GM23338 (cell line): ENCODE measurements around the gene OSGIN1. TPM values are rescaled to one million over a fixed set of nuclear protein-coding genes. Genes with fewer than 3 reads are reported as not detected.

ENCODE experiments used
- ATAC-seq: fragments of 200-7000 bp; cut with Tn5 transposase; 3 replicates; pipeline ENCODE4 v1.9.1; 2020
- DNase-seq: peaks from one replicate; pipeline ENCODE4 v3.0.0-alpha.2; 2015; ENCODE audit warnings: low spot score
- H2AFZ ChIP-seq: fragments of 200-600 bp; sonication (generic); 2 replicates; pipeline ENCODE4 v1.8.0; 2016; ENCODE audit warnings: antibody characterized with exemption, mild to moderate bottlenecking, moderate library complexity
- H3F3A ChIP-seq: fragments of 200-600 bp; sonication (generic); replicated peaks from 2 replicates; pipeline ENCODE4 v1.8.0; 2017; ENCODE audit warnings: antibody characterized with exemption, mixed run types, low read depth
- H3K27ac ChIP-seq: fragments of 200-600 bp; sonication (generic); 2 replicates; pipeline ENCODE4 v1.6.1; 2016; ENCODE audit warnings: low read depth
- H3K27me3 ChIP-seq: fragments of 200-600 bp; sonication (generic); 2 replicates; pipeline ENCODE4 v1.8.0; 2016; ENCODE audit warnings: mild to moderate bottlenecking, mixed run types, moderate library complexity; ENCODE audit not compliant: insufficient read depth
- H3K36me3 ChIP-seq: fragments of 200-600 bp; sonication (generic); 2 replicates; pipeline ENCODE4 v1.8.0; 2016; ENCODE audit warnings: mild to moderate bottlenecking; ENCODE audit not compliant: insufficient read depth
- H3K4me1 ChIP-seq: fragments of 200-600 bp; sonication (generic); 2 replicates; pipeline ENCODE4 v1.8.0; 2016; ENCODE audit warnings: mild to moderate bottlenecking, moderate library complexity; ENCODE audit not compliant: insufficient read depth
- H3K4me2 ChIP-seq: fragments of 200-600 bp; sonication (generic); 2 replicates; pipeline ENCODE4 v1.7.1; 2017; ENCODE audit warnings: mixed run types
- H3K4me3 ChIP-seq: fragments of 200-600 bp; sonication (generic); 2 replicates; pipeline ENCODE4 v1.6.1; 2016; ENCODE audit warnings: mixed run types
- H3K79me2 ChIP-seq: fragments of 200-600 bp; sonication (generic); replicated peaks from 2 replicates; pipeline ENCODE4 v1.8.0; 2017; ENCODE audit warnings: mild to moderate bottlenecking; ENCODE audit not compliant: insufficient read depth
- H3K9me2 ChIP-seq: fragments of 200-600 bp; sonication (generic); 2 replicates; pipeline ENCODE4 v1.8.0; 2017; ENCODE audit not compliant: insufficient read depth
- H4K20me1 ChIP-seq: fragments of 200-600 bp; sonication (generic); replicated peaks from 2 replicates; pipeline ENCODE4 v1.8.0; 2017; ENCODE audit warnings: mild to moderate bottlenecking; ENCODE audit not compliant: insufficient read depth
- H3K27ac Mint-ChIP-seq: 2 replicates; pipeline ENCODE4 v1.8.0; 2020; ENCODE audit warnings: inconsistent platforms, mild to moderate bottlenecking, moderate library complexity, mixed read lengths
- H3K27me3 Mint-ChIP-seq: 3 replicates; pipeline ENCODE4 v1.8.0; 2022; ENCODE audit warnings: low read depth, mild to moderate bottlenecking, moderate library complexity, mixed read lengths, inconsistent platforms; ENCODE audit not compliant: insufficient read depth, poor library complexity
- H3K36me3 Mint-ChIP-seq: 3 replicates; pipeline ENCODE4 v1.8.0; 2021; ENCODE audit warnings: low read depth, mild to moderate bottlenecking, inconsistent platforms, moderate library complexity, mixed read lengths
- H3K4me1 Mint-ChIP-seq: 3 replicates; pipeline ENCODE4 v1.8.0; 2020; ENCODE audit warnings: mild to moderate bottlenecking, inconsistent platforms, mixed read lengths
- H3K4me3 Mint-ChIP-seq: 3 replicates; pipeline ENCODE4 v1.8.0; 2021; ENCODE audit warnings: moderate library complexity, mild to moderate bottlenecking, inconsistent platforms, mixed read lengths
- H3K9me3 Mint-ChIP-seq: 3 replicates; pipeline ENCODE4 v1.8.0; 2020; ENCODE audit warnings: moderate library complexity, mild to moderate bottlenecking, inconsistent platforms, mixed read lengths
- CREB1 ChIP-seq: fragments of 250-450 bp; sonication (Bioruptor Pico); IDR thresholded peaks from 2 replicates; pipeline ENCODE4 v1.5.0; 2020; ENCODE audit warnings: low read depth, mild to moderate bottlenecking, moderate library complexity
- CTCF ChIP-seq, 2 experiments: fragments of 200-600 bp in 1 of 2; sonication (generic) in 1 of 2; conservative IDR thresholded peaks; 2 replicates each; pipeline versions ENCODE4 v1.5.1 to v1.6.1; 2016 to 2017; ENCODE audit warnings: antibody characterized with exemption in 2 of 2, low read depth in 2 of 2, mild to moderate bottlenecking in 2 of 2, moderate library complexity in 1 of 2
- ETS1 ChIP-seq: IDR thresholded peaks from 2 replicates; pipeline ENCODE4 v1.6.1; 2016; ENCODE audit warnings: antibody characterized with exemption
- EZH2 ChIP-seq: fragments of 200-600 bp; sonication (generic); IDR thresholded peaks from one replicate; pipeline ENCODE4 v1.8.0; 2017; ENCODE audit warnings: antibody characterized with exemption, mild to moderate bottlenecking, low read depth; ENCODE audit not compliant: unreplicated experiment
- EZH2phosphoT487 ChIP-seq: fragments of 200-600 bp; sonication (generic); IDR thresholded peaks from one replicate; pipeline ENCODE4 v1.8.1; 2018; ENCODE audit warnings: antibody characterized with exemption; ENCODE audit not compliant: unreplicated experiment
- JUNB ChIP-seq: IDR thresholded peaks from one replicate; pipeline ENCODE4 v1.6.1; 2016; ENCODE audit warnings: antibody characterized with exemption; ENCODE audit not compliant: unreplicated experiment
- NANOG ChIP-seq: IDR thresholded peaks from 2 replicates; pipeline ENCODE4 v1.6.1; 2016; ENCODE audit warnings: antibody characterized with exemption, borderline replicate concordance
- POLR2AphosphoS5 ChIP-seq: IDR thresholded peaks from 2 replicates; pipeline ENCODE4 v1.6.1; 2016; ENCODE audit warnings: antibody characterized with exemption, low read depth
- REST ChIP-seq: IDR thresholded peaks from one replicate; pipeline ENCODE4 v1.6.1; 2018; ENCODE audit warnings: antibody characterized with exemption; ENCODE audit not compliant: unreplicated experiment
- STAT1 ChIP-seq: IDR thresholded peaks from one replicate; pipeline ENCODE4 v1.6.1; 2016; ENCODE audit warnings: antibody characterized with exemption; ENCODE audit not compliant: unreplicated experiment
- ZNF114 ChIP-seq: fragments of 250-450 bp; sonication (Bioruptor Pico); IDR thresholded peaks from 2 replicates; pipeline ENCODE4 v1.5.0; 2020; ENCODE audit warnings: mild to moderate bottlenecking, moderate library complexity
- ZNF331 ChIP-seq: fragments of 250-450 bp; sonication (Bioruptor Pico); IDR thresholded peaks from 2 replicates; pipeline ENCODE4 v1.5.0; 2020; ENCODE audit warnings: low read depth, mild to moderate bottlenecking, moderate library complexity
- ZNF462 ChIP-seq: fragments of 250-450 bp; sonication (Bioruptor Pico); IDR thresholded peaks from 2 replicates; pipeline ENCODE4 v1.5.0; 2020; ENCODE audit warnings: mild to moderate bottlenecking, moderate library complexity
- polyA plus RNA-seq: library from polyadenylated mRNA; unstranded; fragments of >200 nt; fragmentation: Nextera tagmentation; extraction: Ambion mirVana; gene quantifications from 2 replicates; pipeline ENCODE4 v1.2.1, GENCODE V29; 2016
- total RNA-seq: library from RNA; depleted of rRNA; stranded (reverse); fragments of >200 nt; shearing (Covaris generic); gene quantifications from 2 replicates; pipeline ENCODE4 v1.2.3, GENCODE V29; 2014

The OSGIN1 gene
- total and polyA plus RNA-seq, 2 experiments from 2014 or later: 0.32 to 1.6 TPM

- Mint-ChIP-seq H3K4me1 (no peaks in the 10 kb centered on the region), H3K27me3 (peaks cover 22% of the 10 kb centered on the region), H3K9me3 (peaks cover 14% of the 10 kb centered on the region), H3K27ac (no peak overlapping the region), H3K36me3 (peaks cover 8% of the 10 kb centered on the region; the same call in 2 of the 3 replicates), H3K4me3 (no peak overlapping the region)
- Histone ChIP-seq H3K27ac (no peak overlapping the region), H3K4me1 (no peaks in the 10 kb centered on the region), H4K20me1 (no peaks in the 10 kb centered on the region; the same call in 1 of the 2 replicates), H3K4me3 (no peak overlapping the region), H3K4me2 (no peak overlapping the region), H3K79me2 (no peaks in the 10 kb centered on the region), H3K36me3 (no peaks in the 10 kb centered on the region), H3K9me2 (no peaks in the 10 kb centered on the region), H3F3A (peaks cover 13% of the 10 kb centered on the region; the same call in 1 of the 2 replicates), H2AFZ (no peak overlapping the region), H3K27me3 (no peaks in the 10 kb centered on the region)
- ATAC-seq (no peak), DNase-seq (no peak)
- TF ChIP-seq REST: no peak
- TF ChIP-seq EZH2phosphoT487: no peak
- no peak for TF ChIP-seq ZNF462 (CRISPR knock-in tag)
- TF ChIP-seq POLR2AphosphoS5: no peak
- no peak for TF ChIP-seq NANOG
- TF ChIP-seq CREB1 (CRISPR knock-in tag): no peak
- TF ChIP-seq ZNF331 (CRISPR knock-in tag): no peak
- no peak for TF ChIP-seq ETS1
- TF ChIP-seq STAT1: no peak
- no peak for TF ChIP-seq ZNF114 (CRISPR knock-in tag)
- no peak for TF ChIP-seq JUNB
- TF ChIP-seq EZH2: no peak
- TF ChIP-seq CTCF (conservative IDR thresholded peaks at IDR 0.05; ENCODE audit: low read depth in 2 of 2): no peak
Measured at GRCh38 chr16:83946154-83946780, 6.8 kb upstream of the OSGIN1 start.
